PFSK-1 (cell line): ENCODE results near the gene EHD3.

Experiments used
- FOXP2 ChIP-seq: optimal IDR thresholded peaks from 2 replicates; pipeline ENCODE3; 2011; ENCODE audit warnings: borderline replicate concordance, control low read depth, inconsistent platforms; ENCODE audit not compliant: insufficient read depth; ENCODE audit errors: extremely low read length, extremely low read depth
- POLR2AphosphoS5 ChIP-seq: IDR thresholded peaks from 2 replicates; pipeline ENCODE4 v1.6.1; 2012; ENCODE audit warnings: low read depth, mild to moderate bottlenecking, control low read depth, low read length, moderate library complexity
- SIN3A ChIP-seq: IDR thresholded peaks from 2 replicates; pipeline ENCODE4 v1.6.1; 2012; ENCODE audit warnings: mild to moderate bottlenecking, low read length, moderate library complexity, borderline replicate concordance; ENCODE audit not compliant: insufficient read depth
- TAF1 ChIP-seq: IDR thresholded peaks from 2 replicates; pipeline ENCODE4 v1.6.1; 2012; ENCODE audit warnings: low read length, control low read depth, borderline replicate concordance; ENCODE audit not compliant: insufficient read depth
- TF ChIP-seq, protein P1 (sequence below), 2 experiments: IDR thresholded peaks; 2 replicates each; pipeline versions ENCODE4 v1.6.1 to v1.8.0; 2011 to 2012; ENCODE audit warnings: low read depth in 2 of 2, low read length in 2 of 2, control low read depth in 1 of 2, inconsistent platforms in 1 of 2, mild to moderate bottlenecking in 1 of 2, moderate library complexity in 1 of 2; ENCODE audit not compliant: insufficient read depth in 1 of 2

Gene EHD3

DNA sequence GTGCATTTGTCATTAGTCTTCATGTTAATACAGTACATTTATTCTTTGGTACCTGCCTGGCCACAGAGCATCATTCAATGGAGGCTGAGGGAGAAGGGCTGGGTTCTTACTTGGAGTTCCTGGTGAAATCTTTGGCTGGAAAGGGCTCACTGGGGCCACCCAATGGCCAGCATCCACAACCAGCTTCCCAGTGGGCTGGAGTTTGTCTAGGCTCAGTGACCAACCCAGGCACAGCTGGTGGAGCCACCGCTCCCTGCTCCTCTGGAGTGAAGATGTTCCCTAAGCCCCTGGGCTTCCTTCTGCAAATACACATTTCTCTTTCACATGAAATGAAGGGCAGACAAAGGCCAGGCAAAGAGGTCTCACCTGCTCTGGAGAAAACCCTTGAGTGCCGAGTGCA is 34.4 kb downstream of the EHD3 start:
- TF ChIP-seq FOXP2 = no peak
- no peak for TF ChIP-seq POLR2AphosphoS5
- TF ChIP-seq, protein P1, sequence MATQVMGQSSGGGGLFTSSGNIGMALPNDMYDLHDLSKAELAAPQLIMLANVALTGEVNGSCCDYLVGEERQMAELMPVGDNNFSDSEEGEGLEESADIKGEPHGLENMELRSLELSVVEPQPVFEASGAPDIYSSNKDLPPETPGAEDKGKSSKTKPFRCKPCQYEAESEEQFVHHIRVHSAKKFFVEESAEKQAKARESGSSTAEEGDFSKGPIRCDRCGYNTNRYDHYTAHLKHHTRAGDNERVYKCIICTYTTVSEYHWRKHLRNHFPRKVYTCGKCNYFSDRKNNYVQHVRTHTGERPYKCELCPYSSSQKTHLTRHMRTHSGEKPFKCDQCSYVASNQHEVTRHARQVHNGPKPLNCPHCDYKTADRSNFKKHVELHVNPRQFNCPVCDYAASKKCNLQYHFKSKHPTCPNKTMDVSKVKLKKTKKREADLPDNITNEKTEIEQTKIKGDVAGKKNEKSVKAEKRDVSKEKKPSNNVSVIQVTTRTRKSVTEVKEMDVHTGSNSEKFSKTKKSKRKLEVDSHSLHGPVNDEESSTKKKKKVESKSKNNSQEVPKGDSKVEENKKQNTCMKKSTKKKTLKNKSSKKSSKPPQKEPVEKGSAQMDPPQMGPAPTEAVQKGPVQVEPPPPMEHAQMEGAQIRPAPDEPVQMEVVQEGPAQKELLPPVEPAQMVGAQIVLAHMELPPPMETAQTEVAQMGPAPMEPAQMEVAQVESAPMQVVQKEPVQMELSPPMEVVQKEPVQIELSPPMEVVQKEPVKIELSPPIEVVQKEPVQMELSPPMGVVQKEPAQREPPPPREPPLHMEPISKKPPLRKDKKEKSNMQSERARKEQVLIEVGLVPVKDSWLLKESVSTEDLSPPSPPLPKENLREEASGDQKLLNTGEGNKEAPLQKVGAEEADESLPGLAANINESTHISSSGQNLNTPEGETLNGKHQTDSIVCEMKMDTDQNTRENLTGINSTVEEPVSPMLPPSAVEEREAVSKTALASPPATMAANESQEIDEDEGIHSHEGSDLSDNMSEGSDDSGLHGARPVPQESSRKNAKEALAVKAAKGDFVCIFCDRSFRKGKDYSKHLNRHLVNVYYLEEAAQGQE (IDR thresholded peaks at IDR 0.05; ENCODE audit: insufficient read depth in 1 of 2, low read depth in 2 of 2, low read length in 2 of 2) = no peak
- no peak for TF ChIP-seq SIN3A
- TF ChIP-seq TAF1 = no peak

DNA sequence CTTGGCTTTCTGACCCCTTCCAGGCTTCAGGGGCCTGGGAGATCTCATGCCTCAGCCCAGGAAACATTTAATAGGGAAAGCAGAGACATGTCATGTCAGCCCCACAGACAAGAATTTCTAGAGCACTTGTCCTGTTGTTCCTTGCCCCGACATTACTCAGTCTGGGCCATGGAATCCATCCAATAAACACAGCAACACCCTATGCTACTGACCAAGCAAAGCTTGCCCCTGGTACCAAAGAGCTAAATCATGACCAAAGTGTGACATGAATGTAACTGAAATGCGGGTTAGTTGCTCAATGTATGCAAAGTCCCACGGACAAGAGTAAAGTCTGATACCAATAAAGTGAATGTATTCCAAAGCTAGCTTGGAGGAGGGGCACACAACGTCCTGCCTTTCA is 35.1 kb downstream of the EHD3 start:
- TF ChIP-seq FOXP2 (no peak), TAF1 (no peak), SIN3A (no peak), POLR2AphosphoS5 (no peak)
- TF ChIP-seq, protein P1 (IDR thresholded peaks at IDR 0.05; ENCODE audit: insufficient read depth in 1 of 2, low read depth in 2 of 2, low read length in 2 of 2) = no peak

- TF ChIP-seq FOXP2 (no peak), SIN3A (no peak), POLR2AphosphoS5 (no peak)
- TF ChIP-seq, protein P1 (IDR thresholded peaks at IDR 0.05; ENCODE audit: insufficient read depth in 1 of 2, low read depth in 2 of 2, low read length in 2 of 2) = no peak
Observed at GRCh38 chr2:31270131-31270530, 36.2 kb downstream of the EHD3 start.

DNA sequence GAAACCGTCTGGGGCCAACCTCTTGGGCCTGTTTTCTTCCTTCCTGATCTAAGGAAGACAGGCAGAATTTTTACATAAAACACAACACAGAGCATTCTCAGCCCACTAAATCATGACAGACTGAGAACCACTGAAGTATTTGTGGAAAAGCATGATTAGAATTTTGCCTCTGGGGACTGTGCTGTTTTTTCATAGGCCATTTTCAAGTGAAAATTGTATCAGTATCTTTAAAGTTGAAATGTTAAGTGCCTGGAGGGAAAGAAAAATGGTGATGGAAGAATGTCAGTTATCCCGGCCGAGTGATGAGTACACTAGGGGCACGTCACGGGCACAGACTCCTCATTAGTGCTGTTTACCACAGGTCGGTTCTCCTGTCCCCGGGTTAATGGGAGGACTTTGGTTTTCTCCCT is 36.9 kb downstream of the EHD3 start:
- TF ChIP-seq TAF1 = no peak
- no peak for TF ChIP-seq FOXP2
- no peak for TF ChIP-seq SIN3A
- TF ChIP-seq POLR2AphosphoS5 = no peak
- TF ChIP-seq, protein P1 (IDR thresholded peaks at IDR 0.05; ENCODE audit: insufficient read depth in 1 of 2, low read depth in 2 of 2, low read length in 2 of 2) = no peak

DNA sequence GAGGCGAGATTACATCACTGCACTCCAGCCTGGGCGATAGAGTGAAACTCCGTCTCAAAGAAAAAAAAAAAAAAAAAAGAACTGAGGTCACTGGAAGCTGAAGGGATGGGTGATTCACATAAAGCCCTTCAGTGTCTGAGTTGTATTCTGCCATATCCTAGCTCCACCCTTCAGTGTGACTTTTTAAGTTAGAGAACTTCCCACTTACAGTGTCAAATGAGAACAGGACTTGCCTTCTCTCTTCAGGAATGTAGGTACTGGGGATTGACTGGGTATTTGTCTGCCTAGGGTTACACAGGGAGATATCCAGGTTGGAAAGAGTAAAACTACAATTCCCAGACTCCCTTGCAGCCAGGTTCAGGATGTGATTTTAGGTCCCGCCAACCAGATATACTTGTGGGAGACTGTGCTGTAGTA is 37.9 kb downstream of the EHD3 start:
- TF ChIP-seq SIN3A = no peak
- no peak for TF ChIP-seq FOXP2
- no peak for TF ChIP-seq POLR2AphosphoS5
- TF ChIP-seq TAF1 = no peak
- TF ChIP-seq, protein P1 (IDR thresholded peaks at IDR 0.05; ENCODE audit: insufficient read depth in 1 of 2, low read depth in 2 of 2, low read length in 2 of 2) = no peak
